Central memory CD4-positive, alpha-beta T cell (primary cell): ENCODE results near the gene COG8.
"Not testable (repeated sequence)": the region's sequence is repeated elsewhere in the genome, so short reads cannot be mapped to it uniquely, and the experiment has no call there.

Experiments used
- DNase-seq: peaks from one replicate; pipeline ENCODE4 v3.0.0; 2022
- total RNA-seq, 3 experiments: gene quantifications; one replicate each; lab custom pipeline; 2026; lab: John Stamatoyannopoulos, UW

COG8 gene
- total RNA-seq = 19.1 to 36.9 (median 24.3) reads per million in 3 experiments

- DNase-seq = peak; percentile 89
These were observed at the start of gene COG8, which contains the start of gene NIP7 for GRCh38 chr16:69339289-69340094. Gene COG8 (minus strand): TSS chr16:69339564. CDS start chr16:69339552, 12 bp downstream. Gene NIP7 (plus strand): TSS chr16:69339772. CDS start chr16:69339830, 58 bp downstream.

GRCh38 chr16:69386596-69386995 lies 47.2 kb upstream of the COG8 start:
- DNase-seq = no peak

- no peak for DNase-seq
These were observed 45.6 kb upstream of the COG8 start for GRCh38 chr16:69384974-69385373.

GRCh38 chr16:69382421-69382820 lies 43.1 kb upstream of the COG8 start:
- DNase-seq = no peak

GRCh38 chr16:69381231-69381630 lies 41.9 kb upstream of the COG8 start:
- DNase-seq = no peak

GRCh38 chr16:69378760-69379159 lies 39.4 kb upstream of the COG8 start:
- DNase-seq = no peak

- DNase-seq = no peak
These were observed 38.7 kb upstream of the COG8 start for GRCh38 chr16:69378036-69378435.

- DNase-seq = no peak
These were observed 37.2 kb upstream of the COG8 start for GRCh38 chr16:69376393-69377059.

GRCh38 chr16:69373019-69373418 lies 33.7 kb upstream of the COG8 start:
- DNase-seq = no peak

GRCh38 chr16:69371564-69371963 lies 32.2 kb upstream of the COG8 start:
- DNase-seq = no peak

GRCh38 chr16:69368866-69369265 lies 29.5 kb upstream of the COG8 start:
- no peak for DNase-seq

GRCh38 chr16:69367980-69368379 lies 28.6 kb upstream of the COG8 start:
- DNase-seq = no peak

- DNase-seq = no peak
These were observed 27.1 kb upstream of the COG8 start for GRCh38 chr16:69366431-69366830.

- no peak for DNase-seq
These were observed 26.5 kb upstream of the COG8 start for GRCh38 chr16:69365901-69366300.

GRCh38 chr16:69364088-69364487 lies 24.7 kb upstream of the COG8 start:
- DNase-seq = no peak

GRCh38 chr16:69363281-69363717 lies 23.9 kb upstream of the COG8 start:
- no peak for DNase-seq

GRCh38 chr16:69360070-69360469 lies 20.7 kb upstream of the COG8 start:
- DNase-seq = not testable (repeated sequence)

- DNase-seq = no peak
These were observed 12.1 kb upstream of the COG8 start, which contains the start of gene TMED6 for GRCh38 chr16:69351309-69352027. Gene TMED6 (minus strand): TSS chr16:69351786. CDS start chr16:69351753, 33 bp downstream.

GRCh38 chr16:69350536-69351133 lies 11.3 kb upstream of the COG8 start:
- no peak for DNase-seq

GRCh38 chr16:69349536-69349935 lies 10.2 kb upstream of the COG8 start:
- DNase-seq = no peak

- DNase-seq = no peak
These were observed 8.9 kb upstream of the COG8 start for GRCh38 chr16:69348222-69348621.

- no peak for DNase-seq
These were observed 7.3 kb upstream of the COG8 start for GRCh38 chr16:69346683-69347082.

- DNase-seq = no peak
These were observed 6.6 kb upstream of the COG8 start for GRCh38 chr16:69345923-69346322.
